Measurements from ENCODE around the gene CACNA1S.

GRCh38 chr1:201139756-201140155, 27.5 kb upstream of the CACNA1S start:
- TF ChIP-seq CTCF (conservative IDR thresholded peaks at IDR 0.05; ENCODE audit: low read depth, low read length) (no peak), EZH2 (IDR thresholded peaks at IDR 0.05; ENCODE audit: borderline replicate concordance, low read depth, low read length, poor library complexity, severe bottlenecking) (no peak)

All from A673 (cell line).